K562 (cell line): ENCODE measurements around the gene FOXN1. TPM values are rescaled to one million over a fixed set of nuclear protein-coding genes. Genes with fewer than 3 reads are reported as not detected.

Experiments used
- ARID3B ChIP-seq: fragments of 250-450 bp; sonication (Bioruptor Pico); IDR thresholded peaks from 2 replicates; pipeline ENCODE4 v1.4.0; 2020; ENCODE audit warnings: borderline replicate concordance
- BDP1 ChIP-seq: IDR thresholded peaks from 3 replicates; pipeline ENCODE4 v1.6.1; 2011; ENCODE audit not compliant: insufficient read length, insufficient read depth
- CBX3 ChIP-seq, 2 experiments: IDR thresholded peaks; 1 replicate in 1 of 2; 2 replicates in 1 of 2; pipeline ENCODE4 v1.6.1; 2012; ENCODE audit warnings: inconsistent platforms in 2 of 2, low read length in 2 of 2, borderline replicate concordance in 1 of 2, control low read depth in 1 of 2
- CCAR2 ChIP-seq: fragments of 200-400 bp; formaldehyde crosslinking; IDR thresholded peaks from 2 replicates; pipeline ENCODE4 v1.6.1; 2017; ENCODE audit warnings: mild to moderate bottlenecking, low read depth, low read length
- FOXJ3 ChIP-seq: sonication (generic); formaldehyde crosslinking; IDR thresholded peaks from 2 replicates; pipeline ENCODE4 v1.4.0; 2020; ENCODE audit warnings: mild to moderate bottlenecking, missing genetic modification reagents
- FOXK1 ChIP-seq: sonication (generic); formaldehyde crosslinking; IDR thresholded peaks from 2 replicates; pipeline ENCODE4 v1.8.0; 2022; ENCODE audit warnings: missing genetic modification reagents, mild to moderate bottlenecking, borderline replicate concordance
- GABPB1 ChIP-seq: sonication (generic); formaldehyde crosslinking; IDR thresholded peaks from 2 replicates; pipeline ENCODE4 v1.8.0; 2022; ENCODE audit warnings: mild to moderate bottlenecking, missing genetic modification reagents
- HDAC1 ChIP-seq, 2 experiments: fragments of 450-650 bp; IDR thresholded peaks; 2 replicates each; pipeline ENCODE4 v1.6.1; 2016 to 2017; ENCODE audit warnings: inconsistent platforms in 1 of 2, mild to moderate bottlenecking in 1 of 2, moderate library complexity in 1 of 2
- HDAC6 ChIP-seq: IDR thresholded peaks from 2 replicates; pipeline ENCODE4 v1.6.1; 2012; ENCODE audit warnings: low read depth, mild to moderate bottlenecking, control low read depth, inconsistent platforms, low read length, moderate library complexity
- HLTF ChIP-seq: fragments of 450-650 bp; IDR thresholded peaks from 2 replicates; pipeline ENCODE4 v1.6.1; 2016
- HMBOX1 ChIP-seq: sonication (generic); IDR thresholded peaks from 2 replicates; pipeline ENCODE4 v1.6.1; 2016
- PRDM10 ChIP-seq: fragments of 450-650 bp; IDR thresholded peaks from 2 replicates; pipeline ENCODE4 v1.6.1; 2018; ENCODE audit not compliant: partially characterized antibody
- SRSF9 ChIP-seq: fragments of 200-400 bp; formaldehyde crosslinking; IDR thresholded peaks from 2 replicates; pipeline ENCODE4 v1.6.1; 2017; ENCODE audit warnings: low read depth, low read length, borderline replicate concordance
- THRAP3 ChIP-seq: fragments of 450-650 bp; IDR thresholded peaks from 2 replicates; pipeline ENCODE4 v1.6.1; 2016; ENCODE audit warnings: mild to moderate bottlenecking, inconsistent platforms, borderline replicate concordance
- U2AF2 ChIP-seq: fragments of 200-400 bp; formaldehyde crosslinking; optimal IDR thresholded peaks from 2 replicates; pipeline ENCODE3; 2017; ENCODE audit warnings: low read depth, mild to moderate bottlenecking, low read length
- ZNF274 ChIP-seq: IDR thresholded peaks from 2 replicates; pipeline ENCODE4 v1.6.1; 2011; ENCODE audit warnings: low read depth, mild to moderate bottlenecking, low read length, moderate library complexity, borderline replicate concordance
- ZNF431 ChIP-seq: sonication (generic); formaldehyde crosslinking; IDR thresholded peaks from 2 replicates; pipeline ENCODE4 v1.8.0; 2022; ENCODE audit warnings: mild to moderate bottlenecking, missing genetic modification reagents
- ZNF444 ChIP-seq: fragments of 250-450 bp; sonication (Bioruptor Pico); IDR thresholded peaks from 2 replicates; pipeline ENCODE4 v1.4.0; 2020; ENCODE audit warnings: mild to moderate bottlenecking, moderate library complexity
- ZNF717 ChIP-seq: fragments of 250-450 bp; sonication (Bioruptor Pico); IDR thresholded peaks from 2 replicates; pipeline ENCODE4 v1.5.0; 2021
- ZNF830 ChIP-seq: fragments of 250-450 bp; sonication (Bioruptor Pico); IDR thresholded peaks from 2 replicates; pipeline ENCODE4 v1.5.0; 2021; ENCODE audit warnings: mild to moderate bottlenecking
- polyA plus RNA-seq, 8 experiments: library from polyadenylated mRNA; depleted of rRNA in 4 of 8; stranded (reverse) in 5 of 8; unstranded in 3 of 8; fragments of >200 nt; fragmentation: Nextera tagmentation in 2 of 8; fragmentation: Illumina TruSeq in 1 of 8; extraction: Ambion mirVana in 2 of 8; extraction: Trizol in 1 of 8; gene quantifications; 2 replicates each; pipeline versions ENCODE4 v1.2.1 to v1.2.3, GENCODE V29; 2011 to 2014; ENCODE audit warnings: inconsistent platforms in 1 of 8, missing spikeins in 1 of 8
- total RNA-seq, 7 experiments: library from RNA; depleted of rRNA in 6 of 7; stranded (reverse); fragments of >200 nt in 6 of 7; fragmentation: Illumina TruSeq in 2 of 7; extraction: Trizol in 2 of 7; gene quantifications; 2 replicates each; pipeline versions ENCODE4 v1.2.1 to v1.2.3, GENCODE V29; 2011 to 2021; ENCODE audit warnings: low replicate concordance in 1 of 7
- TF ChIP-seq, protein P1 (sequence below): sonication (generic); formaldehyde crosslinking; IDR thresholded peaks from 2 replicates; pipeline ENCODE4 v1.8.0; 2022; ENCODE audit warnings: missing genetic modification reagents, mild to moderate bottlenecking, moderate library complexity, borderline replicate concordance

Gene FOXN1
- total and polyA plus RNA-seq, 9 of the 15 experiments (the other 6 are each of a cell fraction or from before 2014, with no cell fraction given), result not detected

GRCh38 chr17:28571361-28572122, 65.4 kb downstream of the FOXN1 start, which contains the start of gene PIGS (continued):
- no peak for TF ChIP-seq SRSF9
- no peak for TF ChIP-seq CBX3 (IDR thresholded peaks at IDR 0.05; ENCODE audit: borderline replicate concordance in 1 of 2, low read length in 2 of 2)
- TF ChIP-seq U2AF2, result no peak
- no peak for TF ChIP-seq ZNF444 (CRISPR knock-in tag)
- TF ChIP-seq FOXJ3, result no peak
- TF ChIP-seq GABPB1 (CRISPR knock-in tag), result peak; percentile 72; the same call in 1 of the 2 replicates
- TF ChIP-seq ARID3B, result no peak
- TF ChIP-seq THRAP3, result no peak
- TF ChIP-seq HMBOX1, result no peak
- TF ChIP-seq CCAR2, result no peak
- 0 out of 4 replicates have a peak, but pooled peaks of 1 of the 2 experiments have one; percentile 12 for TF ChIP-seq HDAC1 (IDR thresholded peaks at IDR 0.05)
- TF ChIP-seq FOXK1 (CRISPR knock-in tag), result no peak
- TF ChIP-seq ZNF830 (CRISPR knock-in tag), result no peak
- no peak for TF ChIP-seq HLTF
- no peak for TF ChIP-seq BDP1
- TF ChIP-seq, protein P1, sequence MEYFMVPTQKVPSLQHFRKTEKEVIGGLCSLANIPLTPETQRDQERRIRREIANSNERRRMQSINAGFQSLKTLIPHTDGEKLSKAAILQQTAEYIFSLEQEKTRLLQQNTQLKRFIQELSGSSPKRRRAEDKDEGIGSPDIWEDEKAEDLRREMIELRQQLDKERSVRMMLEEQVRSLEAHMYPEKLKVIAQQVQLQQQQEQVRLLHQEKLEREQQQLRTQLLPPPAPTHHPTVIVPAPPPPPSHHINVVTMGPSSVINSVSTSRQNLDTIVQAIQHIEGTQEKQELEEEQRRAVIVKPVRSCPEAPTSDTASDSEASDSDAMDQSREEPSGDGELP (CRISPR knock-in tag), result peak; percentile 63; the same call in 1 of the 2 replicates
- no peak for TF ChIP-seq ZNF274
- no peak for TF ChIP-seq ZNF431 (CRISPR knock-in tag)
- no peak for TF ChIP-seq HDAC6
- TF ChIP-seq ZNF717 (CRISPR knock-in tag), result no peak
- TF ChIP-seq PRDM10, result peak; percentile 66
